GM10266 (cell line): Measurements from ENCODE around the gene CWC27.
"Not testable (repeated sequence)": the region's sequence is repeated elsewhere in the genome, so short reads cannot be mapped to it uniquely, and the experiment has no call there.

Experiments used
- DNase-seq: peaks from one replicate; pipeline ENCODE4 v3.0.0; 2012; ENCODE audit errors: extremely low spot score
- CTCF ChIP-seq: IDR thresholded peaks from 2 replicates; pipeline ENCODE4 v1.5.1; 2012; ENCODE audit warnings: mild to moderate bottlenecking, low read depth; ENCODE audit not compliant: control insufficient read depth, insufficient read depth; ENCODE audit errors: missing control alignments

Gene CWC27

GRCh38 chr5:64806537-64806936 lies 37.8 kb downstream of the CWC27 start:
- no peak for TF ChIP-seq CTCF
- no peak for DNase-seq

- DNase-seq: no peak
- no peak for TF ChIP-seq CTCF
Measured at GRCh38 chr5:64807520-64807919, 38.8 kb downstream of the CWC27 start.

- peak; percentile 11 for DNase-seq
- TF ChIP-seq CTCF: peak; percentile 61
Measured at GRCh38 chr5:64811050-64811640, 42.4 kb downstream of the CWC27 start.

GRCh38 chr5:64814073-64814472 lies 45.3 kb downstream of the CWC27 start:
- DNase-seq: peak; percentile 30
- TF ChIP-seq CTCF: no peak

GRCh38 chr5:64818245-64818644 lies 49.5 kb downstream of the CWC27 start:
- TF ChIP-seq CTCF: no peak
- DNase-seq: no peak

GRCh38 chr5:64819345-64819744 lies 50.6 kb downstream of the CWC27 start:
- DNase-seq: not testable (repeated sequence)

GRCh38 chr5:64822320-64822719 lies 53.6 kb downstream of the CWC27 start:
- no peak for TF ChIP-seq CTCF
- no peak for DNase-seq

GRCh38 chr5:64826541-64826940 lies 57.8 kb downstream of the CWC27 start:
- no peak for DNase-seq
- TF ChIP-seq CTCF: no peak
